ENCODE measurements around the gene HBE1. TPM values are rescaled to one million over a fixed set of nuclear protein-coding genes. Genes with fewer than 3 reads are reported as not detected.

HBE1 gene
- total and polyA plus RNA-seq, 7 donors = not detected

DNA sequence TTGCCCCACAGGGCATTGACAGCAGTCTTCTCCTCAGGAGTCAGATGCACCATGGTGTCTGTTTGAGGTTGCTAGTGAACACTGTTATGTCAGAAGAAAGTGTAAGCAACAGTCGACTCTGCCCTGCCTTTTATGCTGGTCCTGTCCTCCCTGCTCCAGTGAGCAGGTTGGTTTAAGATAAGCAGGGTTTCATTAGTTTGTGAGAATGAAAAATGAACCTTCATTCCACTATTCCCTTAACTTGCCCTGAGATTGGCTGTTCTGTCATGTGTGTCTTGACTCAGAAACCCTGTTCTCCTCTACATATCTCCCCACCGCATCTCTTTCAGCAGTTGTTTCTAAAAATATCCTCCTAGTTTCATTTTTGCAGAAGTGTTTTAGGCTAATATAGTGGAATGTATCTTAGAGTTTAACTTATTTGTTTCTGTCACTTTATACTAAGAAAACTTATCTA lies 35.3 kb downstream of the HBE1 start, which contains the start of gene HBD:
Gene HBD, minus strand, starts transcription at position 103 of the 454 bp plus-strand sequence. Its CDS starts 50 bp downstream, at position 53.
- Histone ChIP-seq H3K4me3 (no peak within 1 kb of the TSS), H3K27me3 (ENCODE audit: insufficient read depth in 3 of 3, low read length in 2 of 3) (no peaks in the 10 kb centered on the region), H3K36me3 (ENCODE audit: insufficient read depth in 1 of 2, low read depth in 1 of 2) (no peaks in the 10 kb centered on the region), H3K9me3 (no peaks in the 10 kb centered on the region), H3K27ac (no peak within 1 kb of the TSS), H3K4me1 (no peaks in the 10 kb centered on the region)
- TF ChIP-seq, protein P1, sequence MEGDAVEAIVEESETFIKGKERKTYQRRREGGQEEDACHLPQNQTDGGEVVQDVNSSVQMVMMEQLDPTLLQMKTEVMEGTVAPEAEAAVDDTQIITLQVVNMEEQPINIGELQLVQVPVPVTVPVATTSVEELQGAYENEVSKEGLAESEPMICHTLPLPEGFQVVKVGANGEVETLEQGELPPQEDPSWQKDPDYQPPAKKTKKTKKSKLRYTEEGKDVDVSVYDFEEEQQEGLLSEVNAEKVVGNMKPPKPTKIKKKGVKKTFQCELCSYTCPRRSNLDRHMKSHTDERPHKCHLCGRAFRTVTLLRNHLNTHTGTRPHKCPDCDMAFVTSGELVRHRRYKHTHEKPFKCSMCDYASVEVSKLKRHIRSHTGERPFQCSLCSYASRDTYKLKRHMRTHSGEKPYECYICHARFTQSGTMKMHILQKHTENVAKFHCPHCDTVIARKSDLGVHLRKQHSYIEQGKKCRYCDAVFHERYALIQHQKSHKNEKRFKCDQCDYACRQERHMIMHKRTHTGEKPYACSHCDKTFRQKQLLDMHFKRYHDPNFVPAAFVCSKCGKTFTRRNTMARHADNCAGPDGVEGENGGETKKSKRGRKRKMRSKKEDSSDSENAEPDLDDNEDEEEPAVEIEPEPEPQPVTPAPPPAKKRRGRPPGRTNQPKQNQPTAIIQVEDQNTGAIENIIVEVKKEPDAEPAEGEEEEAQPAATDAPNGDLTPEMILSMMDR (IDR thresholded peaks at IDR 0.05) = no peak
- ATAC-seq = no peak
- DNase-seq = no peak
- WGBS, 3 donors = 74 to 80% (median 75%) methylated on average over 2 of the region's 2 CpGs
- intact Hi-C loops (cut with DNase I) = no loop called here

DNA sequence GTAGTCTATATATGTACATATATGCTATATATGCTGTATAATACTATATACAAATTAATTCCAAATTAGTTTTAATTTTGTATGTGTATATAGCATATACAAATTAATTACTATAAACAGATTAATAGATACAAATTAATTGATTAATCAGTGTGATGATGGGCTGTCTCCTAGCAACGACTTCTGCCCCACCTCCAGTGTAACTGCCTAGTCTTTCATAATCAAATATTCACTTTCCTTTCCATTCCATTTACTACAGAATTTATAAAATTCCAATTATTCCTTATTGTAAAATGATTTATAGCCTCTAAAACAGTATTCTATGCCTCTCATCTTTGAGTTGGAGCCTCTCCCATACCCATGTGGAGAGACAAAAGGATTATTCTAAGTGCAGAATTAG lies 36.4 kb downstream of the HBE1 start:
- intact Hi-C loops (cut with DNase I) = no loop called here
- 76 to 84% (median 82%) methylated on average over 1 of the region's 1 CpG for WGBS, 3 donors
- no peak for DNase-seq
- ATAC-seq = no peak
- TF ChIP-seq, protein P1 (IDR thresholded peaks at IDR 0.05) = no peak
- H3K9me3 ChIP-seq = no peaks in the 10 kb centered on the region
- no peak overlapping the region for H3K27ac ChIP-seq
- no peaks in the 10 kb centered on the region for H3K4me1 ChIP-seq
- no peaks in the 10 kb centered on the region for H3K36me3 ChIP-seq (ENCODE audit: insufficient read depth in 1 of 2, low read depth in 1 of 2)
- no peak overlapping the region for H3K4me3 ChIP-seq
- H3K27me3 ChIP-seq (ENCODE audit: insufficient read depth in 3 of 3, low read length in 2 of 3) = no peaks in the 10 kb centered on the region

GRCh38 chr11:5232821-5233220 lies 36.9 kb downstream of the HBE1 start:
- Histone ChIP-seq H3K4me1 (no peaks in the 10 kb centered on the region), H3K36me3 (ENCODE audit: insufficient read depth in 1 of 2, low read depth in 1 of 2) (no peaks in the 10 kb centered on the region), H3K27me3 (ENCODE audit: insufficient read depth in 3 of 3, low read length in 2 of 3) (no peaks in the 10 kb centered on the region), H3K9me3 (no peaks in the 10 kb centered on the region), H3K27ac (no peak overlapping the region), H3K4me3 (no peak overlapping the region)
- DNase-seq (no peak), ATAC-seq (no peak)
- intact Hi-C loops (cut with DNase I) = no loop called here
- 91 to 94% (median 92%) methylated on average over 2 of the region's 2 CpGs for WGBS, 3 donors
- TF ChIP-seq, protein P1 (IDR thresholded peaks at IDR 0.05) = no peak

- no peak for DNase-seq
- ATAC-seq = no peak
- H3K4me1 ChIP-seq = no peaks in the 10 kb centered on the region
- TF ChIP-seq, protein P1 (IDR thresholded peaks at IDR 0.05) = no peak
- intact Hi-C loops (cut with DNase I) = no loop called here
- WGBS, 3 donors = 61 to 65% (median 62%) methylated on average over 3 of the region's 3 CpGs
- no peak overlapping the region for H3K4me3 ChIP-seq
- H3K27ac ChIP-seq = no peak overlapping the region
- no peaks in the 10 kb centered on the region for H3K36me3 ChIP-seq (ENCODE audit: insufficient read depth in 1 of 2, low read depth in 1 of 2)
- no peaks in the 10 kb centered on the region for H3K9me3 ChIP-seq
- no peaks in the 10 kb centered on the region for H3K27me3 ChIP-seq (ENCODE audit: insufficient read depth in 3 of 3, low read length in 2 of 3)
Measured at GRCh38 chr11:5232176-5232575, 37.6 kb downstream of the HBE1 start.

DNA sequence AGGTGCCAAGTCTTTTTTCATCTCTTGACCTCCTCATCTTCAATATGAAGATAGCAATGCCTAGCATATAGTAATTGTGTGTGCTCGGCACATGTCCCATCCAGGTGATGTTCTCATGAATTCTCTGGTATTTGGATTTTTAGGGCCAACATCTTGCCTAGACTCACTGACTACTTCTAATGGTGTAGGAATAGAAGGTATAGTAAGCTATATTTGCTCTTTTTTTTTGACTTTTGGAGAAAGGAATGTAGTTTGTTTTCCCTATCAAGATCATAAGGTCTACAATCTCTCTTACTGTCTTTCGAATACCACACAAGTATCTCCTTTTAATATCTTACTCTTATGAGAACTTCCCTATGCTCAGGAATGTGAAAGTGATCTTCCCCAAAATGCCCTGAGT lies 38.6 kb downstream of the HBE1 start:
- Histone ChIP-seq H3K4me3 (no peak overlapping the region), H3K36me3 (ENCODE audit: insufficient read depth in 1 of 2, low read depth in 1 of 2) (no peaks in the 10 kb centered on the region), H3K4me1 (no peaks in the 10 kb centered on the region), H3K27me3 (ENCODE audit: insufficient read depth in 3 of 3, low read length in 2 of 3) (no peaks in the 10 kb centered on the region), H3K27ac (no peak overlapping the region), H3K9me3 (no peaks in the 10 kb centered on the region)
- 83 to 91% (median 89%) methylated on average over 2 of the region's 2 CpGs for WGBS, 3 donors
- intact Hi-C loops (cut with DNase I) = no loop called here
- no peak for DNase-seq
- TF ChIP-seq, protein P1 (IDR thresholded peaks at IDR 0.05) = no peak
- ATAC-seq = no peak
